Ascending aorta (tissue), 2 donors: ENCODE results near the gene LRRIQ1. TPM values are rescaled to one million over a fixed set of nuclear protein-coding genes. Genes with fewer than 3 reads are reported as not detected.

ENCODE experiments used
- DNase-seq, 2 donors: peaks; one replicate each; pipeline ENCODE4 v3.0.0-alpha.2; 2019; ENCODE audit warnings: low spot score in 2 of 2
- H3K27ac ChIP-seq, 2 donors: fragments of 200-600 bp; sonication (generic); one replicate each; pipeline ENCODE4 v1.5.1; 2016 to 2017; ENCODE audit warnings: mild to moderate bottlenecking in 1 of 2
- H3K27me3 ChIP-seq: fragments of 200-600 bp; sonication (generic); one replicate; pipeline ENCODE4 v1.5.1; 2017
- H3K36me3 ChIP-seq, 2 donors: fragments of 200-600 bp; sonication (generic); one replicate each; pipeline ENCODE4 v1.5.1; 2016
- H3K4me1 ChIP-seq, 2 donors: fragments of 200-600 bp; sonication (generic); one replicate each; pipeline ENCODE4 v1.5.1; 2016 to 2017; ENCODE audit warnings: mild to moderate bottlenecking in 1 of 2
- H3K4me3 ChIP-seq, 2 donors: fragments of 200-600 bp; sonication (generic); one replicate each; pipeline ENCODE4 v1.5.1; 2016 to 2017; ENCODE audit warnings: mild to moderate bottlenecking in 1 of 2
- H3K9me3 ChIP-seq, 2 donors: fragments of 200-600 bp; sonication (generic); one replicate each; pipeline ENCODE4 v1.5.1; 2016
- CTCF ChIP-seq, 3 experiments: fragments of 200-600 bp in 2 of 3; fragments of 450-650 bp in 1 of 3; sonication (generic) in 2 of 3; IDR thresholded peaks; one replicate each; pipeline ENCODE4 v1.5.1; 2016 to 2019; ENCODE audit warnings: antibody characterized with exemption in 3 of 3, mild to moderate bottlenecking in 1 of 3, moderate library complexity in 1 of 3
- intact Hi-C: fragments of 100-400 bp; cut with DNase I; formaldehyde crosslinking; loops from one replicate; pipeline ENCODE4 v1.15.1; 2023
- total RNA-seq: library from RNA; depleted of rRNA; stranded (reverse); fragments of >200 nt; gene quantifications from one replicate; pipeline ENCODE4 v1.1.0, GENCODE V29; 2016

LRRIQ1 gene
- total RNA-seq, 1 donor from 2014 or later: not detected

GRCh38 chr12:85281636-85282312, 245.6 kb downstream of the LRRIQ1 start:
- H3K9me3 ChIP-seq: peaks cover 0 to 13% of the 10 kb centered on the region in 2 donors
- H3K27ac ChIP-seq: no peak overlapping the region
- TF ChIP-seq CTCF (IDR thresholded peaks at IDR 0.05): no peak
- H3K27me3 ChIP-seq: peaks cover 17% of the 10 kb centered on the region
- intact Hi-C loops: no loop called here
- DNase-seq: no peak
- no peak overlapping the region for H3K4me3 ChIP-seq
- H3K36me3 ChIP-seq: no peaks in the 10 kb centered on the region
- H3K4me1 ChIP-seq: peaks cover 0 to 11% of the 10 kb centered on the region in 2 donors

- no peak for TF ChIP-seq CTCF (IDR thresholded peaks at IDR 0.05)
- intact Hi-C loops: no loop called here
- Histone ChIP-seq H3K4me3 (no peak overlapping the region), H3K27ac (no peak overlapping the region), H3K27me3 (peaks cover 11% of the 10 kb centered on the region), H3K4me1 (peaks cover 0 to 11% of the 10 kb centered on the region in 2 donors), H3K9me3 (peaks cover 0 to 8% of the 10 kb centered on the region in 2 donors), H3K36me3 (no peaks in the 10 kb centered on the region)
- DNase-seq: no peak
Measured at GRCh38 chr12:85283560-85283959, 247.4 kb downstream of the LRRIQ1 start.

Other genes with a start within 250 kb of the LRRIQ1 start
- gene SLC6A15, start 123.6 kb upstream of the LRRIQ1 start, total RNA-seq: not detected
- gene TSPAN19, start 74 bp upstream of the LRRIQ1 start, total RNA-seq: not detected
- not detected for gene ALX1, start 243.9 kb downstream of the LRRIQ1 start, total RNA-seq